GM12891 (cell line): ENCODE measurements around the gene MAB21L2.

ENCODE experiments used
- POLR2A ChIP-seq: IDR thresholded peaks from 2 replicates; pipeline ENCODE4 v1.6.1; 2011; ENCODE audit warnings: low read depth, low read length, control low read depth
- POLR2AphosphoS5 ChIP-seq: IDR thresholded peaks from 2 replicates; pipeline ENCODE4 v1.6.1; 2011; ENCODE audit warnings: low read depth, low read length, control low read depth
- SPI1 ChIP-seq: IDR thresholded peaks from 2 replicates; pipeline ENCODE4 v1.6.1; 2011; ENCODE audit warnings: low read depth, low read length, control low read depth

DNA sequence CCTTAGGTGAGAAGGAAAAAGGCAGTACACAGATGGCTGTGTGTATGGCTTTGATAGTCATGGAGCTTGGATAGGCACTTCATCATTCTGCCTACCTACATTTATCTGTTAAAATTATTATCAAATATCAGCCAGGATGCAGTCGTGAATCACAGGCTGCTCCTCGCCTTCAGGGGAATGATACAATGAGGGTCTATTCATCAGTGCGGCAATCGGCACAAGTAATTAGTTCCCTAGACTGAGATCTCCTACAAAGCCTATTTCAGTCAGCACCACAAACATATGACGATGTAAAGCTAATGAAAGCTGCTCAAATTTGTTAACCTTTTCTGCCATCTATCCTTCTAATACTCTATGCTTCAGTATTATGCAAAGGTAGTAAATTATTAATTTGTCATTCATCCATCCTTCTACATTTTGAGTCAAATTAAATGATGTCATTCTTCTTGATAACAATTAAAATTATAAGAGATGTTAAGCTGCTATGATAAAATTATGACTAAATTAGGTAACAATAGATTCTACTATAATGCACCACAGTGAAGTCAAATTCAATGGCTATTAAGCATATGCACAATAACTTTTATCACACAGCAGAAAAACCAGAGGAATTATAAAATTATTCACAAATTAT is 19.0 kb downstream of the MAB21L2 start:
- TF ChIP-seq POLR2A (no peak), POLR2AphosphoS5 (no peak), SPI1 (no peak)
